Caco-2 (cell line): ENCODE measurements around the gene MAP1LC3A. TPM values are rescaled to one million over a fixed set of nuclear protein-coding genes. Genes with fewer than 3 reads are reported as not detected.

Source experiments
- BruUV-seq: library from RNA; stranded (reverse); fragments of 400-500 nt; replicated peaks from 2 replicates; lab custom pipeline; 2021; lab: Mats Ljungman, UMichigan
- CTCF ChIA-PET: fragments of 300-600 bp; sonication (Branson Sonifier 250); formaldehyde crosslinking; loops from one replicate; lab custom pipeline; 2022; ENCODE audit warnings: antibody characterized with exemption; lab: Charles Lee
- POLR2A ChIA-PET: fragments of 300-600 bp; sonication (Branson Sonifier 250); formaldehyde crosslinking; loops from one replicate; lab custom pipeline; 2022; ENCODE audit warnings: antibody characterized with exemption; lab: Charles Lee
- DNase-seq, 2 experiments: peaks; one replicate each; pipeline versions ENCODE4 v3.0.0 to v3.0.0-alpha.2; 2020 to 2022
- H3K27me3 ChIP-seq: replicated peaks from 2 replicates; pipeline ENCODE4 v1.6.0; 2011; ENCODE audit warnings: low read length; ENCODE audit not compliant: control insufficient read depth, insufficient read depth
- H3K36me3 ChIP-seq: 2 replicates; pipeline ENCODE4 v1.5.1; 2011; ENCODE audit warnings: low read length; ENCODE audit not compliant: control insufficient read depth, insufficient read depth
- H3K4me1 ChIP-seq: fragments of 250-450 bp; sonication (Bioruptor Pico); 2 replicates; pipeline ENCODE4 v1.5.1; 2020; ENCODE audit warnings: mild to moderate bottlenecking
- H3K4me3 ChIP-seq: 2 replicates; pipeline ENCODE4 v1.5.1; 2011; ENCODE audit warnings: low read depth, mild to moderate bottlenecking, control low read depth, low read length
- H3K9me3 ChIP-seq: fragments of 250-450 bp; sonication (Bioruptor Pico); 2 replicates; pipeline ENCODE4 v1.5.1; 2020; ENCODE audit warnings: mild to moderate bottlenecking, moderate library complexity
- H3K27ac Mint-ChIP-seq: one replicate; pipeline ENCODE4 v1.8.0; 2022; ENCODE audit warnings: mixed read lengths; ENCODE audit not compliant: unreplicated experiment
- H3K27me3 Mint-ChIP-seq: one replicate; pipeline ENCODE4 v1.8.0; 2022; ENCODE audit warnings: mixed read lengths; ENCODE audit not compliant: insufficient read depth, unreplicated experiment
- H3K36me3 Mint-ChIP-seq: one replicate; pipeline ENCODE4 v1.8.0; 2022; ENCODE audit warnings: mild to moderate bottlenecking, mixed read lengths; ENCODE audit not compliant: insufficient read depth, unreplicated experiment
- H3K4me1 Mint-ChIP-seq: one replicate; pipeline ENCODE4 v1.8.0; 2022; ENCODE audit warnings: low read depth, mixed read lengths; ENCODE audit not compliant: unreplicated experiment
- H3K4me3 Mint-ChIP-seq: one replicate; pipeline ENCODE4 v1.8.0; 2022; ENCODE audit warnings: mild to moderate bottlenecking, moderate library complexity, mixed read lengths; ENCODE audit not compliant: unreplicated experiment
- H3K9me3 Mint-ChIP-seq: one replicate; pipeline ENCODE4 v1.8.0; 2022; ENCODE audit warnings: mixed read lengths; ENCODE audit not compliant: unreplicated experiment
- intact Hi-C: fragments of 100-400 bp; cut with micrococcal nuclease; formaldehyde crosslinking; loops from one replicate; pipeline ENCODE4 v1.10.0; 2022; ENCODE audit not compliant: unreplicated experiment
- total RNA-seq: library from RNA; stranded (reverse); gene quantifications from 2 replicates; pipeline ENCODE4 v1.2.3, GENCODE V29; 2022
- TF ChIP-seq, protein P1 (sequence below), 2 experiments: fragments of 200-600 bp in 1 of 2; IDR thresholded peaks; 1 replicate in 1 of 2; 2 replicates in 1 of 2; pipeline versions ENCODE4 v1.5.1 to v1.8.0; 2011 to 2022; ENCODE audit warnings: antibody characterized with exemption in 1 of 2, control low read depth in 1 of 2, inconsistent platforms in 1 of 2, low read depth in 1 of 2, low read length in 1 of 2, mild to moderate bottlenecking in 1 of 2, moderate library complexity in 1 of 2; ENCODE audit not compliant: insufficient read depth in 1 of 2, severe bottlenecking in 1 of 2, unreplicated experiment in 1 of 2

MAP1LC3A gene
- total RNA-seq, 1 experiment from 2014 or later: 0.88 TPM

DNA sequence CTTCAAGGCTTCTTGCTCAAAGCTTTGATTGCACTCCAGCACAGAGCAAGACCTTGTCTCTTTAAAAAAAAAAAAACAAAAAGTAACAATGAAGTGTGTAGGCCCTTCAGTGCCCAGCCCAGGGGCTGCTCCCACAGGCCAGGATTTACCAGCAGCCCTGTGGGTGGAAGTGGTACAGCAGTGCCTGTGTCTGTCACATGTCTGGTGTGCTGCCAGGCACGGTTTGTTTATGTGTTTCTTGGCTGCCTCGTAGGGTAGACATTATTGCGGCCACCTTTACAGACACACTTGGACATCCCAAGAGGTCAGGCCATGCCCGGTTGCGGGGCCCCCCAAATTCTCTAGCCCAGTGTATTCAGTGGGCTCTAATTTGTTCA, 29.6 kb upstream of the MAP1LC3A start:
- Mint-ChIP-seq H3K27ac (peak overlapping the region; percentile 20), H3K4me3 (no peak overlapping the region), H3K36me3 (peaks cover 93% of the 10 kb centered on the region), H3K4me1 (peaks cover 34% of the 10 kb centered on the region), H3K9me3 (no peaks in the 10 kb centered on the region), H3K27me3 (no peaks in the 10 kb centered on the region)
- no peaks in the 10 kb centered on the region for H3K27me3 ChIP-seq
- POLR2A ChIA-PET: no interaction called here
- intact Hi-C loops: no loop called here
- H3K4me1 ChIP-seq: peaks cover 33% of the 10 kb centered on the region
- no peak overlapping the region for H3K4me3 ChIP-seq
- TF ChIP-seq, protein P1, sequence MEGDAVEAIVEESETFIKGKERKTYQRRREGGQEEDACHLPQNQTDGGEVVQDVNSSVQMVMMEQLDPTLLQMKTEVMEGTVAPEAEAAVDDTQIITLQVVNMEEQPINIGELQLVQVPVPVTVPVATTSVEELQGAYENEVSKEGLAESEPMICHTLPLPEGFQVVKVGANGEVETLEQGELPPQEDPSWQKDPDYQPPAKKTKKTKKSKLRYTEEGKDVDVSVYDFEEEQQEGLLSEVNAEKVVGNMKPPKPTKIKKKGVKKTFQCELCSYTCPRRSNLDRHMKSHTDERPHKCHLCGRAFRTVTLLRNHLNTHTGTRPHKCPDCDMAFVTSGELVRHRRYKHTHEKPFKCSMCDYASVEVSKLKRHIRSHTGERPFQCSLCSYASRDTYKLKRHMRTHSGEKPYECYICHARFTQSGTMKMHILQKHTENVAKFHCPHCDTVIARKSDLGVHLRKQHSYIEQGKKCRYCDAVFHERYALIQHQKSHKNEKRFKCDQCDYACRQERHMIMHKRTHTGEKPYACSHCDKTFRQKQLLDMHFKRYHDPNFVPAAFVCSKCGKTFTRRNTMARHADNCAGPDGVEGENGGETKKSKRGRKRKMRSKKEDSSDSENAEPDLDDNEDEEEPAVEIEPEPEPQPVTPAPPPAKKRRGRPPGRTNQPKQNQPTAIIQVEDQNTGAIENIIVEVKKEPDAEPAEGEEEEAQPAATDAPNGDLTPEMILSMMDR (IDR thresholded peaks at IDR 0.05; ENCODE audit: insufficient read depth in 1 of 2, low read depth in 1 of 2, low read length in 1 of 2, severe bottlenecking in 1 of 2, unreplicated experiment in 1 of 2): no peak
- no TSS peak for BruUV-seq
- CTCF ChIA-PET: no interaction called here
- peaks cover 27% of the 10 kb centered on the region for H3K36me3 ChIP-seq
- peak in 1 of 2 experiments; percentile 38 for DNase-seq
- no peaks in the 10 kb centered on the region for H3K9me3 ChIP-seq

DNA sequence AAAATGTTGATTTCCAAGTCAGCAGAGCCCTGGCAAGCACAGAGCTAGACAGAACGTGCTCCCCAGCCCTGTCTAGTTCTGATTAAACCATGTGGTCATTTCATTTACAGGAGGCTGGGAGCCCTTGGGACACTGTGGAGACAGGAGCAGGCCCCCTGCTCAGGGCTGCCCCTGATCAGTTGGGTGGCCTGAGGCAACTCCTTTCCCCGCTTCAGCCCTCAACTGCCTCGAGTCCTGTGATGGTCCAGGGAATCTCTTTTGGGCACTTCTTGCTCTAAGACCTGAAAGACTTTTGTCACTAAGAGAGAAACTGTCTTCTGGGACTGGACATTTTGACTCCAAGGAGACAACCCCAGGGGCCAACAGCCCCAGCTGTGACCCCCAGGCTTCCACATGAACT, 28.8 kb upstream of the MAP1LC3A start:
- intact Hi-C loops: no loop called here
- Mint-ChIP-seq H3K36me3 (peaks cover 94% of the 10 kb centered on the region), H3K27ac (no peak overlapping the region), H3K9me3 (no peaks in the 10 kb centered on the region), H3K27me3 (no peaks in the 10 kb centered on the region), H3K4me3 (no peak overlapping the region), H3K4me1 (peaks cover 28% of the 10 kb centered on the region)
- H3K36me3 ChIP-seq: peaks cover 31% of the 10 kb centered on the region
- no peaks in the 10 kb centered on the region for H3K27me3 ChIP-seq
- ChIA-PET POLR2A (no interaction called here), CTCF (interaction anchor here (0.5 to 1.8 kb wide), 3 partner anchors 100 to 343 kb away, joined by 3 to 5 read pairs (median 5); no protein-coding TSS in a partner anchor)
- TF ChIP-seq, protein P1 (IDR thresholded peaks at IDR 0.05; ENCODE audit: insufficient read depth in 1 of 2, low read depth in 1 of 2, low read length in 1 of 2, severe bottlenecking in 1 of 2, unreplicated experiment in 1 of 2): no peak
- H3K9me3 ChIP-seq: no peaks in the 10 kb centered on the region
- H3K4me1 ChIP-seq: peaks cover 25% of the 10 kb centered on the region
- no peak for DNase-seq
- BruUV-seq: no TSS peak
- no peak overlapping the region for H3K4me3 ChIP-seq

GRCh38 chr20:34530342-34530741, 28.2 kb upstream of the MAP1LC3A start:
- peaks cover 19% of the 10 kb centered on the region for H3K4me1 ChIP-seq
- peaks cover 33% of the 10 kb centered on the region for H3K36me3 ChIP-seq
- intact Hi-C loops: no loop called here
- peak overlapping the region; percentile 9 for H3K27ac Mint-ChIP-seq
- H3K27me3 Mint-ChIP-seq: no peaks in the 10 kb centered on the region
- H3K36me3 Mint-ChIP-seq: peaks cover 94% of the 10 kb centered on the region
- no peaks in the 10 kb centered on the region for H3K9me3 Mint-ChIP-seq
- H3K4me1 Mint-ChIP-seq: peaks cover 24% of the 10 kb centered on the region
- no peaks in the 10 kb centered on the region for H3K9me3 ChIP-seq
- peak in 1 of 2 experiments; percentile 27 for DNase-seq
- no TSS peak for BruUV-seq
- TF ChIP-seq, protein P1 (IDR thresholded peaks at IDR 0.05; ENCODE audit: insufficient read depth in 1 of 2, low read depth in 1 of 2, low read length in 1 of 2, severe bottlenecking in 1 of 2, unreplicated experiment in 1 of 2): no peak
- CTCF ChIA-PET: interaction anchor here (0.5 to 1.8 kb wide), 3 partner anchors 100 to 217 kb away, joined by 3 to 5 read pairs (median 4); no protein-coding TSS in a partner anchor
- no peak overlapping the region for H3K4me3 Mint-ChIP-seq
- POLR2A ChIA-PET: interaction anchor here (0.7 kb wide), 1 partner anchor 13 kb away, joined by 3 read pairs; no protein-coding TSS in a partner anchor
- H3K4me3 ChIP-seq: no peak overlapping the region
- H3K27me3 ChIP-seq: no peaks in the 10 kb centered on the region
